HG03196 (cell line): ENCODE data around the gene SYNE3.

Experiments used
- ATAC-seq: cut with Tn5 transposase; IDR thresholded peaks from one replicate; pipeline ENCODE4 v1.9.1; 2021; ENCODE audit not compliant: unreplicated experiment

The SYNE3 gene

DNA sequence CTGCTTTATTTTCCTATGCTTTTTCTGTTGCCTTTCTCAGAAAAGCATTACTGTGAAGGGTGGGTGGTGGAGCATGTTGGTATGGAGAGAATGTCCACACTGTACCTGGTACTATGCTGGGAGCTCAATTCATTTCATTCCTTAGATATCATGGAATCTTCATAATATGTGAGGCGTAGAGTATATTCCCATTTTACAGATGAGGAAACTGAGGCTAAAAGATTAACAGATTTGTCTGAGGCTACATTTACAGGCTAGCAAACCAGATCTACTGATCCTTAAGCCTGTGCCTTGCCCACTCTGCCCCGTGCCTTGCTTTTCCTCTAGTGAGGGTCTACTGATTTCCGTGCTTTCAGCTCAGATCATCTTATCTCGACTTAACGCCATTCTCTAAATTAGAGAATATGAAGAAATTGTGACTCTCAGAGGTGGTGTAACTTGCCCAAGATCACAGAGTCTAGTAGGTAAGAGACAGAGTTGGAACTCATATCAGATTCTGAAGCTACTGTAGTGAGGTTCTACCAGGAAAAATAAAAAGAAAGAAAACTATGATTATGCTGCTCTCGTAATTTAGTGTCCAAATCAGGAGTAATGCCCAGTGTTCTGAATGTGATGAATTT lies 23.9 kb upstream of the SYNE3 start:
- ATAC-seq: no peak

GRCh38 chr14:95538801-95539509 lies 22.5 kb upstream of the SYNE3 start:
- ATAC-seq: no peak

- ATAC-seq: no peak
These were observed 21.0 kb upstream of the SYNE3 start for GRCh38 chr14:95537298-95538089.

- no peak for ATAC-seq
These were observed 20.2 kb upstream of the SYNE3 start for GRCh38 chr14:95536671-95537070.

- ATAC-seq: no peak
These were observed 19.7 kb upstream of the SYNE3 start for GRCh38 chr14:95536036-95536593.

DNA sequence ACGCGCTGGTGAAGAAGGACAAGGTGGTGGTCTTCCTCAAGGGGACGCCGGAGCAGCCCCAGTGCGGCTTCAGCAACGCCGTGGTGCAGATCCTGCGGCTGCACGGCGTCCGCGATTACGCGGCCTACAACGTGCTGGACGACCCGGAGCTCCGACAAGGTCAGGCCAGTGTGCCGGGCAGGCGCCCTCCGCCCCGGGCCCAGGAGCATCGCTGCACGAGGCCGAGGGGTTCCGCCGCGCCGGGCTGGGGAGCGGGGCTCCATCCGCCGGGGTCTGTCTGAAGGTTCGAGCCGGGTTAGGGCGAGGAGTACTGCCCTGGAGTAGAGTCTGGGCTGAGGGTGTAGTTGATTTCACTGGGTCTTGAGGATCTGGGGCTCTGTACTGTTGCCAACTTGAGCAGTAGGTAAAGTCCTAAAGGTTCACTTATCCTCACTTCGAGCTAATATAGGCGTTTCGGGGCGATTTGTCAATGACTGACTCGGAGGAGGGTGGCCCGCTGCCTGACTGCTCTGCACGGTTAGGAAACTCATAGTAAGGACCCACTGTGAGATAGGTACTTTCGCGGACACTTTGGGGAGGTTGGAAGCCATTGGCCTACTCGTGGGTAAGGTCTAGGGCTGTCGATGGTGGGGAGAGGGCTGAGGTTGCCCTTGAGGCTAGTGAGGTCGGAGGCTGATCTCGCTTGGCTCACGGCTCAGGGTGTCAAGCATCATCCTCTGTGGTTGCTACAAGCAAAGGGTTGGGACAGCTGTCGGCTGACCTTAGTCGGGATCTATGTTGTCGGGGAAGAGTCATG lies 19.0 kb upstream of the SYNE3 start:
- ATAC-seq: peak; percentile 3

- ATAC-seq: peak; percentile 90
These were observed 18.1 kb upstream of the SYNE3 start, which contains the start of gene GLRX5 for GRCh38 chr14:95534299-95535225. Gene GLRX5, plus strand, starts transcription at chr14:95535050. Its CDS starts 40 bp downstream, at chr14:95535090.

DNA sequence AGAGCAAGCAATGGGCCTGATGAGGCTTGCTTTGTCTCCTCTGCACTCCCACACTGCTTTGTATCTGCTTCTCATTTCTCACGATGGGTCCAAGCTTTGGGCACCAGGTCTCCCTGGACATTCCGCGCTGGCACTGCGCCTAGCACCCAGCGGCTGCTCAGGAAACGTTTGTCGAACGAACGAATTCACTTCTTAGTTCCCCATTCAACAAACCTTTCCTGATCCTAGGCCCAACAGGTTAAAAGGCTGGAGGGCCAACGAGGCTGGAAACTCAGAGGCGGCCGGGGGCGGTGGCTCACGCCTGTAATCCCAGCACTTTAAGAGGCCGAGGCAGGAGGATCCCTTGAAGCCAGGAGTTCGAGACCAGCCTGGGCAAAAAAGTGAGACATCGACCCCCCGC lies 17.4 kb upstream of the SYNE3 start:
- ATAC-seq: no peak

DNA sequence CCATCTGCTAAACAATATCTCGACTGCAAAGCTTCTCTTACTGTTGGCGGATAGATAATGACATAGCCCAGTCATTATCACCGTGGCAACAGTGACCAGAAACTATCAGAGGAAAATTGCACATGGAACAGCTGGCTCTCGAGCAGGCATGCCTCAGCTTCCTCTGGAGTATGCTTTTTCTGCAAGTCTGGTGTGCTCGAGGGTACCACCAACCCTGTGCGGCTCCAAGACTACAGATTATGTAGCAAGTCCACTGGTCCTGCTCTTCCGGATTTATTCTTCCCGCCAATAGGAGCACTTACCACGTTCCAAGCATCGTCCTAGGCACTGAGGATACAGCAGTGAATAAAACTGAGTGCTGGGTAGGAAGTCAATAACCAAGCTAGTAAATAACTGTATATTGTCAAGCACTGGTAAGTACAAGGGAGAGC lies 17.0 kb upstream of the SYNE3 start:
- no peak for ATAC-seq

GRCh38 chr14:95531969-95532368 lies 15.5 kb upstream of the SYNE3 start:
- no peak for ATAC-seq

- no peak for ATAC-seq
These were observed 15.0 kb upstream of the SYNE3 start for GRCh38 chr14:95531473-95531872.

DNA sequence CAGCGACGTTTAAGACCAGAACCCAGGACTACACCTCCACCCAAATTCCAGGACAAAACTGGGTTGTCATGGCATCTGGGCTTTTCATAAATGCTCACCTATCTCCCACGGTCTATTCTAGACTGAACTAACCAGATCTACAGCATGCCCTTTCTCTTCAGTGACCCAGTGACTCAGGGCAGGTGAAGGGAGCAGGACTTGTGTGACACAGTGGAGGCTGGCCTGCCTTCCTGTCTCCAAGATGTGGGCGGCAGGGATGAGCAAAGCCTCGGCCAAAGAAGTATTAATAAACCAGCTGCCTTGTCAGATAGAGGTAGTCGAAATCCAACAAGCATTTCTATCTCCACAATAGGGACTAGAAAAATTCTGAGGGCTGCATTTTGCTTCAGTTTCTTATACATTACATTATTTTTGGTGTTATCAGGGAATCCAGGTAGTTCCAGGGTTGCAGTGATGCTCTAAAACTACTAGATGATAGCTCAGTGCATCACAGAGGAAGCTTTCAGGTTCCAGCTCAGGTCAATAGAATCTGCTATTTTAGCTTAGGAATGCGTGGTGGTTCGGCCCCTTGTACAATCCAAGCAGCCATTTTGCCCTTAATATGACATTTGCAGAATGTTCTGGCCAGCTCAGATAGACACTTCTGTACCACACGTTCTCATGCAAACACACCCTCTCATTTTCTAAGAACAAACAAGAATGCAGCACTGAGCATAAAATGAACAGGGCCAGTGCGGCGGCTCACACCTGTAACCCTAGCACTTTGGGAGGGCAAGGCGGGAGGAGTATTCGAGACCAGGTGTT lies 14.2 kb upstream of the SYNE3 start:
- no peak for ATAC-seq

DNA sequence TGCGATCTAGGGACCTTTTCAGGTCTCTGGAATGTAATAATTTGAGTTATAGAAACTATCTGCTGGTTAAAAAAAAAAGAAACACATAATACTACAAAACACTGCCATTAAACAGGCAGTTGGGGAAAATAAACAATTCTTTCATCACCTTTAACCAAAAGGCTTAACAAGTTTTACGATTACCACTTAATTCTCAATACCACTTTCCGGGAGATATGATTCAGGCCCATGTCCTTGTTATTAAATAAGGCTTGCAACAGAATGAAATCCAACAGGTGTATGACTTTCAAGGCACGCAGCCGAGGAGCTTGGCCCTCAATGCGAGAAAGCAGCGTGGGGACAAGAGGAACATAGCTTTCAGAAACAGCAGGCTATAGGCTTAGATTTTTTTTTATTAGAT lies 12.8 kb upstream of the SYNE3 start:
- no peak for ATAC-seq

- ATAC-seq: no peak
These were observed 11.0 kb upstream of the SYNE3 start for GRCh38 chr14:95527387-95528002.

DNA sequence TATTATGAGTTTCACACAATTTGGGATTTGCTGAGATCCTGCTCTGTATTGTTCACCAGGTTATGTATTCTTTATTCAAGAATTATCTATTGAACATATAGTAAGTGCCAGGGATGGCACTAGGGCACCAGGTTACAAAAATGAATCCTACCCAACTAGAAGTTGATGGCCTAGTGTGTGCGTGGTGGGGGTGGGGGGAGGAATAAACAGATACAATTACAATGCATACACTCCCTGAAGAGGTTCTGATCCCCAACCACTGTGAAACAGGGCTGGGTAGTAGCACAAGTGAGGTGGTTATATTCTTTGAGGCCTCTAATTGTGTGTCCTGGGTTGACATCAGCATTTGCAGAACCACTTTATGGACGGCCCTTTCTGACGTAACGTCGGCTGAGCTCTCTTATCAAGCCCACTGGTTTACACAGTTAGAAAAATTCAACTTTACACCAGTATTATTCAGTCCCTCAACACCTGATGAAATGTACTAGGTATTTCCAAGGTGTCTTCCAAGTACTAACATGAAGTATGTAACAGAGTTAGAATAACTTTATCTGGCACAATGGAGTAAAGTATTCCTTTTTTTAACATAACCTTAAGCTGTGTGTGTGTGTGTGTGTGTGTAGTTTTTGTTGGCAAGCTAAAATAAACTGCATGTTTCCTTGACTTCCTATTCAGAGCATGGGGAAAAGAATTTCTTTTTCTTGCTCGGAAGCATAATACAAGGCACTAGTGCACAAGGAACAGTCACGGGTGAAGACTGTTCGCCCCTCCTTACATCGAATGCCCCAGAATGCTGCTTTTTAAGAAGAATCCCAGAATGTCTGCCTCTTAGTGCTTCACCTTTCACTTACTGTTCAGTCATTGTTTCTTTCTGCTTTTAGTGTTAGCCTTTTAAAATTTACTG lies 10.3 kb upstream of the SYNE3 start:
- no peak for ATAC-seq

DNA sequence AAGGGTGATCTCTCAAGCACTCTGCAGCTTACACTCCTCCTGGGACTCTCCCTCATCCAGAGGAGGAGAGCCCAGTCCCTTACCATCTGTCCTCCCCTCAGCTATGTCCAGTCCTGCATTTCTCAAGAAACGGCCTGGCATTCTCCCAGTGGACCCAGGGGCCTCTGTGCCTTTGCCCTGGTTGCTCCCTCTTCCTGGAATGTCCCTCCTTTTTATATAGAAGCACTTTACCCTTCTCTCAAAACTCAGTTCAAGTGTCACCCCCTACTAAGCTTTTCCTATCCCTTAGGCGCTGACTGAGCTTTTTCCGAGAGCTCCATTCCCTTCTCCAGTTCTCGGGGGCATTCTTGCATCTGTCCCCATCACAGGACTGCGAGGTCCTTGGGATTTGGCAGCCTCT lies 9.5 kb upstream of the SYNE3 start:
- ATAC-seq: no peak

GRCh38 chr14:95524706-95525512 lies 8.5 kb upstream of the SYNE3 start:
- no peak for ATAC-seq
